GM19468 (cell line): ENCODE results near the gene COA1.
"Not testable (repeated sequence)": the region's sequence is repeated elsewhere in the genome, so short reads cannot be mapped to it uniquely, and the experiment has no call there.

Experiments used
- ATAC-seq: cut with Tn5 transposase; IDR thresholded peaks from one replicate; pipeline ENCODE4 v1.9.1; 2021; ENCODE audit warnings: mild to moderate bottlenecking, moderate library complexity, moderate number of reproducible peaks; ENCODE audit not compliant: unreplicated experiment; ENCODE audit errors: extremely low read depth

Gene COA1

DNA sequence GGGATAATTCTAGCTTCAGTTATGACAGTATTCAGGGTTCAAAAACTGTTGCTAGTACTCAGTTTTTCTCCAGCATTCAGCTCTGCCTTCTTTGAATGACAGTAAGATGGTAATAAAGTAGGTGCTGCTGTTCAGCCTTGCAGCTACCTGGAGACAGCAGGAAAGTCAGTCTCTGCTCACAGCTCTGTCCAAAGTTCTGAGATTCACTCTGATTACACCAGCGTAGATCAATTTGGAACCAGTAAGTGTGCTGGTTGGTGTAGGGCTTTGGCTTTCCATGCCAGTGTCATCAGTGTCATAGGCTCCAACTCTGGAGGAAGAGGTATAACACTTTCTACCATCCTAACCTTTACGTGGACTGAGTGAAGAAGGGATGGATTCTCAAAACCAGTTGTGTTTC, 120.2 kb downstream of the COA1 start:
- no peak for ATAC-seq

- no peak for ATAC-seq
Measured at GRCh38 chr7:43604251-43604650, 125.1 kb downstream of the COA1 start.

- no peak for ATAC-seq
Measured at GRCh38 chr7:43602256-43602655, 127.1 kb downstream of the COA1 start.

DNA sequence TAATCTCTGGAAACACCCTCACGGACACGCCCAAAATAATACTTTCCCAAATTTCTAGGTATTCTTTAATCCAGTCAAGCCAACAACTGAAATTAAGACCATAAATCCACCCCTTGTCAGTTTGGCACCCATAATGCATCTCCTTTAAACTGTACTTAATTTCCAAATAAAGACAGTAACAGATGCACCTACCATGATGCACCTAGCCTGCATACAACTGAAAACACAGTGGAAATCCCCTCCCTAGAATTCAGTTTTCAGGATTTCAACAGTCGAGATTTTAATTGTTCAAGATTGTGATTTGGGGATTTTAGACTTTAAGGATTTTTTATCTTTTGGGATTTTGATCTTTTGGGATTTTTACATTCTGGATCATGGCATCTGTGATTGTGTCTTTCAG, 129.3 kb downstream of the COA1 start:
- no peak for ATAC-seq

GRCh38 chr7:43596426-43596825, 132.9 kb downstream of the COA1 start:
- ATAC-seq = not testable (repeated sequence)

GRCh38 chr7:43594020-43594419, 135.3 kb downstream of the COA1 start:
- no peak for ATAC-seq

DNA sequence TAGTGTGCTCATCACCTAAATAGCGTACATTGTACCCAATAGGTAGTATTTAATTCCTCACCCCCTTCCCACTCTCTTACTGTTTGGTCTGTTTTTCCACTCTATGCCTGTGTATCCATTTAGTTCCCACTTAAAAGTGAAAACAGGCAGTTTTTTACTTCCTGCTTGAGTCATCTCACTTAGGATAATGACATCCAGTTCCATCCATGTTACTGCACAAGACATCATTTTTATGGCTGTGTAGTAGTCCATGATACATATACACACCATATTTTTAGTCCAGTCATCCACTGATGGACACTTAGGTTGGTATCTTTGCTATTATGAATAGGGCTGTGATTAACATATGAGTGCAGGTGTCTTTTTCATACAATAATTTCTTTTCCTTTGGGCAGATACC, 136.3 kb downstream of the COA1 start:
- ATAC-seq = no peak

GRCh38 chr7:43592326-43592725, 137.0 kb downstream of the COA1 start:
- ATAC-seq = no peak

GRCh38 chr7:43591558-43592180, 137.7 kb downstream of the COA1 start:
- ATAC-seq = no peak

DNA sequence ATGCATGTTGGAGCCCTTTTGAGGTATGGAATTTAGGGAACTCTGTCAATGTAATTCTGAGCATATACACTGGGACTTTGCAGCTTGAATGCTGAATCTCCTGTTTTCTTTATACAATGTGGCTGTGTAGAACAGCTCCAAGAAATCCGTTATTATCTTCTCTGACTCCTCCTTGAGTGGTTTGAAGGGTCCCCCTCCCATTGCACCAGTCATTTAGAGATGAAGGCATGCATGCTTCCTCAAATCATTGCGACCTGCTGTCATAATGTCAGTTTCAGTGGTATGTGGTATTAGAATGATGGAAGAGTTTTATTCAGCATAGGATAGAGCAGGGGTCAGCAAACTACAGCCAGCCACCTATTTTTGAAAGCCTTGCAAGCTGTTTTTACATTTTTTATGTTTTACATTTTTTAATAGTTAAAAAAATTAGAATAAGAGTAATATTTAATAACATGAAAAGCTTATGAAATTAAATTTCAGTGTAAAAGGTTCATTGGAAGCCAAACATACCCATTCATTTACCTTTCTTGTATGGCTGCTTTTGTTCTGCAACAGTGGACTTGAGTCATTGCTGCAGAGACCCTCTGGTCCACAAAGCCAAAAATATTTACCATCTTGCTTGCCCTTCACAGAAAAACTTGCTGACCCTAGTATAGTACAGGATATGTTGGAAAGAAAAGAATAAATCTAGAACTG, 138.3 kb downstream of the COA1 start:
- peak; percentile 56 for ATAC-seq

DNA sequence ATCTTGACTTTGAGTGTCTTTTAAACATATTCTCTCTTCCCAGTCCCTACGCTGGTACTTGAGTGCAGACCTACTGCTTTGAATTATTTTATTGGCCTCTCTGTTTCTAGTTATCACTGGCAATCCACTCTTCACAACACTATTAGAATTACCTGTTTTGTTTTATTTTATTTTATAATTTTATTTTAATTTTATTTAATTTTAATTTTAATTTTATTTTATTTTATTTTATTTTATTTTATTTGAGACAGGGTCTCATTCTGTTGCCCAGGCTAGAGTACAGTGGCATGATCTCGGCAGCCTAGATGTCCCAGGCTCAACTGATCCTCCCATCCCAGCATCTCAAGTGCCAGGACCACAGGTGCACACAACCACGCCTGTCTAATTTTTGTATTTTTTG, 139.6 kb downstream of the COA1 start:
- no peak for ATAC-seq
